HG02870 (cell line): ENCODE results near the gene FANCB.

Source experiments
- ATAC-seq: cut with Tn5 transposase; IDR thresholded peaks from one replicate; pipeline ENCODE4 v1.9.1; 2021; ENCODE audit warnings: mild to moderate bottlenecking, moderate library complexity; ENCODE audit not compliant: unreplicated experiment

Gene FANCB

GRCh38 chrX:14872851-14873675 lies at the start of gene FANCB, which contains the start of gene MOSPD2:
TSS of gene FANCB (minus strand) at chrX:14873069. CDS start at chrX:14865510, 7,559 bp downstream.
TSS of gene MOSPD2 (plus strand) at chrX:14873421. CDS start at chrX:14873529, 108 bp downstream.
- peak; percentile 92 for ATAC-seq

- no peak for ATAC-seq
Measured at GRCh38 chrX:14922437-14922836, 49.6 kb upstream of the FANCB start.

- ATAC-seq: no peak
Measured at GRCh38 chrX:14920196-14920595, 47.3 kb upstream of the FANCB start.

- ATAC-seq: no peak
Measured at GRCh38 chrX:14919407-14919806, 46.5 kb upstream of the FANCB start.

- ATAC-seq: no peak
Measured at GRCh38 chrX:14916017-14916674, 43.3 kb upstream of the FANCB start.

- no peak for ATAC-seq
Measured at GRCh38 chrX:14915596-14915995, 42.7 kb upstream of the FANCB start.

- ATAC-seq: no peak
Measured at GRCh38 chrX:14913241-14913640, 40.4 kb upstream of the FANCB start.

GRCh38 chrX:14903891-14904290 lies 31.0 kb upstream of the FANCB start:
- ATAC-seq: no peak

GRCh38 chrX:14902537-14902936 lies 29.7 kb upstream of the FANCB start:
- no peak for ATAC-seq

GRCh38 chrX:14899607-14900006 lies 26.7 kb upstream of the FANCB start:
- ATAC-seq: peak; percentile 70

GRCh38 chrX:14897042-14897441 lies 24.2 kb upstream of the FANCB start:
- ATAC-seq: no peak

GRCh38 chrX:14896273-14896672 lies 23.4 kb upstream of the FANCB start:
- no peak for ATAC-seq

GRCh38 chrX:14886252-14886651 lies 13.4 kb upstream of the FANCB start:
- no peak for ATAC-seq

- ATAC-seq: no peak
Measured at GRCh38 chrX:14884714-14885113, 11.8 kb upstream of the FANCB start.

- no peak for ATAC-seq
Measured at GRCh38 chrX:14883826-14884225, 11.0 kb upstream of the FANCB start.

- no peak for ATAC-seq
Measured at GRCh38 chrX:14875624-14876023, 2.8 kb upstream of the FANCB start.

GRCh38 chrX:14873676-14874049 lies 794 bp upstream of the FANCB start:
- no peak for ATAC-seq

- no peak for ATAC-seq
Measured at GRCh38 chrX:14872355-14872754, 514 bp downstream of the FANCB start.

- no peak for ATAC-seq
Measured at GRCh38 chrX:14871767-14872166, 1.1 kb downstream of the FANCB start.

GRCh38 chrX:14865201-14865600 lies 7.7 kb downstream of the FANCB start:
- no peak for ATAC-seq

GRCh38 chrX:14864631-14865030 lies 8.2 kb downstream of the FANCB start:
- no peak for ATAC-seq

- ATAC-seq: no peak
Measured at GRCh38 chrX:14851526-14851925, 21.3 kb downstream of the FANCB start.
